Body of pancreas (tissue), 4 donors: ENCODE measurements around the gene UBR4. TPM values are rescaled to one million over a fixed set of nuclear protein-coding genes. Genes with fewer than 3 reads are reported as not detected.
"Not testable (repeated sequence)": the region's sequence is repeated elsewhere in the genome, so short reads cannot be mapped to it uniquely, and the experiment has no call there.

Source experiments
- ATAC-seq: fragments of 150-250 bp; one replicate; pipeline ENCODE4 v1.9.1; 2016
- DNase-seq, 4 donors: peaks; one replicate each; pipeline ENCODE4 v3.0.0-alpha.2; 2019
- H3K27ac ChIP-seq, 4 donors: fragments of 200-600 bp; sonication (generic); 1 replicate in 3 of 4; 2 replicates in 1 of 4; pipeline versions ENCODE4 v1.5.1 to v1.6.1; 2016 to 2019; ENCODE audit warnings: mild to moderate bottlenecking in 1 of 4, mixed read lengths in 1 of 4, moderate library complexity in 1 of 4
- H3K27me3 ChIP-seq, 2 donors: fragments of 200-600 bp; sonication (generic); one replicate each; pipeline ENCODE4 v1.6.0; 2016; ENCODE audit warnings: mild to moderate bottlenecking in 1 of 2
- H3K36me3 ChIP-seq, 2 donors: fragments of 200-600 bp; sonication (generic); replicated peaks in 1 of 2; 2 replicates each; pipeline ENCODE4 v1.5.1; 2016; ENCODE audit warnings: low read depth in 2 of 2; ENCODE audit not compliant: insufficient read depth in 1 of 2
- H3K4me1 ChIP-seq: fragments of 200-600 bp; sonication (generic); one replicate; pipeline ENCODE4 v1.6.0; 2016
- H3K4me3 ChIP-seq, 2 donors: fragments of 200-600 bp; sonication (generic); 1 replicate in 1 of 2; 2 replicates in 1 of 2; pipeline ENCODE4 v1.5.1; 2016 to 2019
- H3K9me3 ChIP-seq, 3 donors: fragments of 200-600 bp; sonication (generic); 1 replicate in 2 of 3; 2 replicates in 1 of 3; pipeline ENCODE4 v1.5.1; 2016
- POLR2A ChIP-seq, 3 donors: fragments of 450-650 bp; IDR thresholded peaks; one replicate each; pipeline ENCODE4 v1.6.1; 2016; ENCODE audit warnings: antibody characterized with exemption in 3 of 3, mild to moderate bottlenecking in 2 of 3
- WGBS, 2 donors: methylation state at CpG; one replicate each; pipeline ENCODE4 v1.1.5; 2017; 5-methylcytosine and 5-hydroxymethylcytosine counted together
- intact Hi-C: fragments of 100-400 bp; cut with DNase I; formaldehyde crosslinking; loops from one replicate; pipeline ENCODE4 v1.15.1; 2023
- total RNA-seq, 2 donors: library from RNA; depleted of rRNA; stranded (reverse); fragments of >200 nt; gene quantifications; one replicate each; pipeline ENCODE4 v1.1.0, GENCODE V29; 2016
- TF ChIP-seq, protein P1 (sequence below), 7 experiments: fragments of 450-650 bp in 4 of 7; fragments of 200-600 bp in 3 of 7; sonication (generic) in 3 of 7; IDR thresholded peaks; one replicate each; pipeline ENCODE4 v1.5.1; 2016 to 2019; ENCODE audit warnings: antibody characterized with exemption in 7 of 7

Gene UBR4
- total RNA-seq, 2 donors from 2014 or later: 84.4 to 87.4 TPM

DNA sequence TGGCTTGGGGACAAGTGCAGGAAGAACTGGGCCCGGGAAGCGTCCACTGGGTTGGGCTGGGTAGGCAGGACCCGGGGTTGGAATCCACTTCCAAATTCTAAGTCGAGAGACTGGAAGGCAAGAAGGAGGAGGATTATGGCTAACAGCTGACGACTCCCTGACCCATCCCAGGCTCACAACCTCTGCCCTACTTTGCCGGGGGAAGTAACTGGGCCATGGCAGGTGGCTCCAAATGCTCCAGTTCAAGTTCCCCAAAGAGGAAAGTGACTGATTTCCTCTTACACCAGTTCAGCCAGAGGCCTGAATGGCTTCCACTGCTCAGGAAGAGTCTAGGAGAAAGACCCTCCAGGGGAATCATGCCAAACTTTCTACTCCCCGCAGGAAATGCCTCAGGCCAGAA, 29.8 kb upstream of the UBR4 start:
- TF ChIP-seq, protein P1, sequence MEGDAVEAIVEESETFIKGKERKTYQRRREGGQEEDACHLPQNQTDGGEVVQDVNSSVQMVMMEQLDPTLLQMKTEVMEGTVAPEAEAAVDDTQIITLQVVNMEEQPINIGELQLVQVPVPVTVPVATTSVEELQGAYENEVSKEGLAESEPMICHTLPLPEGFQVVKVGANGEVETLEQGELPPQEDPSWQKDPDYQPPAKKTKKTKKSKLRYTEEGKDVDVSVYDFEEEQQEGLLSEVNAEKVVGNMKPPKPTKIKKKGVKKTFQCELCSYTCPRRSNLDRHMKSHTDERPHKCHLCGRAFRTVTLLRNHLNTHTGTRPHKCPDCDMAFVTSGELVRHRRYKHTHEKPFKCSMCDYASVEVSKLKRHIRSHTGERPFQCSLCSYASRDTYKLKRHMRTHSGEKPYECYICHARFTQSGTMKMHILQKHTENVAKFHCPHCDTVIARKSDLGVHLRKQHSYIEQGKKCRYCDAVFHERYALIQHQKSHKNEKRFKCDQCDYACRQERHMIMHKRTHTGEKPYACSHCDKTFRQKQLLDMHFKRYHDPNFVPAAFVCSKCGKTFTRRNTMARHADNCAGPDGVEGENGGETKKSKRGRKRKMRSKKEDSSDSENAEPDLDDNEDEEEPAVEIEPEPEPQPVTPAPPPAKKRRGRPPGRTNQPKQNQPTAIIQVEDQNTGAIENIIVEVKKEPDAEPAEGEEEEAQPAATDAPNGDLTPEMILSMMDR (IDR thresholded peaks at IDR 0.05): no peak
- TF ChIP-seq POLR2A (IDR thresholded peaks at IDR 0.05): no peak
- Histone ChIP-seq H3K27me3 (no peaks in the 10 kb centered on the region), H3K4me1 (no peaks in the 10 kb centered on the region), H3K27ac (no peak overlapping the region), H3K9me3 (no peaks in the 10 kb centered on the region), H3K4me3 (no peak overlapping the region), H3K36me3 (peaks cover 6 to 45% of the 10 kb centered on the region in 2 donors)
- 92% methylated on average over 6 to 7 of the region's 7 CpGs for WGBS, 2 donors
- DNase-seq (no peak), ATAC-seq (no peak)
- intact Hi-C loops: no loop called here

DNA sequence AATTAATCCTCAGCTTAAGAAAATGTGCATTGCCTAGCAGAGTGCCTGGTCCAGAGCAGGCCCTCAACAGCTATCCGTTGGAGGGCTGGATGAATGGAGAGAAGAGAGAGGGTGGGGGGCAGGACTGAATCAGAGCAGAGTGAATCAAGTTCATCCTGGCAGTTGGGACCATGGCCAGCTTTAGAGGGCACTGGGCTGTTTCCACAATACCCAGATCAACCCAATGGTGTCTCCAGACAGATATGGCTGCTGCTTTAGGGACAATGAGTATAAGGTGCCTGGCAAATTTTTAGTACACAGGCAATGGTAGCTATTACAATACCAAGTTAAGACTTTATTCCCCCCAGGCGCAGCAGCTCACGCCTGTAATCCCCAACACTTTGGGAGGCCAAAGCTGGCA, 24.2 kb upstream of the UBR4 start:
- intact Hi-C loops: no loop called here
- TF ChIP-seq POLR2A (IDR thresholded peaks at IDR 0.05): no peak
- TF ChIP-seq, protein P1 (IDR thresholded peaks at IDR 0.05): no peak
- Histone ChIP-seq H3K36me3 (peaks cover 4 to 29% of the 10 kb centered on the region in 2 donors), H3K27me3 (no peaks in the 10 kb centered on the region), H3K4me1 (peaks cover 8% of the 10 kb centered on the region), H3K4me3 (no peak overlapping the region), H3K9me3 (no peaks in the 10 kb centered on the region), H3K27ac (no peak overlapping the region)
- no peak for DNase-seq
- WGBS, 2 donors: 83 to 95% methylated on average over 1 to 3 of the region's 3 CpGs
- no peak for ATAC-seq

DNA sequence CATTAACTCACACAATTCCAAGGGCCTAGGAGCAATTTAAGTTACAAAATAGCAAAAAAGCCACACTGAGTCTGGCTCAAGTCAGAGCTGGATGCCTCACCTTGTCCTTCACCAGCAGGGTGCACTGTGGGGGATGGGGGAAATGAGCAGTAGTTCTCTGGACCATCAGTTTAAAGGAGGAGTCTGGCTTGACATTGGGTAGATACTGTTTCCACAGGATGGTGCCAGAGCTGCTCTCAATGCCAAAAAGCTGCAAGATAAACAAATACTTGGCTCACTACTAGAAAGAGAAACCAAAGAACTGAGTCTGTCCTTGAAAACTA, 22.4 kb upstream of the UBR4 start:
- ATAC-seq (peak; percentile 18), DNase-seq (no peak)
- TF ChIP-seq, protein P1 (IDR thresholded peaks at IDR 0.05): no peak
- no peak for TF ChIP-seq POLR2A (IDR thresholded peaks at IDR 0.05)
- Histone ChIP-seq H3K27ac (no peak overlapping the region), H3K36me3 (peaks cover 4 to 21% of the 10 kb centered on the region in 2 donors), H3K4me3 (no peak overlapping the region), H3K27me3 (no peaks in the 10 kb centered on the region), H3K9me3 (no peaks in the 10 kb centered on the region), H3K4me1 (peaks cover 8% of the 10 kb centered on the region)
- intact Hi-C loops: no loop called here

DNA sequence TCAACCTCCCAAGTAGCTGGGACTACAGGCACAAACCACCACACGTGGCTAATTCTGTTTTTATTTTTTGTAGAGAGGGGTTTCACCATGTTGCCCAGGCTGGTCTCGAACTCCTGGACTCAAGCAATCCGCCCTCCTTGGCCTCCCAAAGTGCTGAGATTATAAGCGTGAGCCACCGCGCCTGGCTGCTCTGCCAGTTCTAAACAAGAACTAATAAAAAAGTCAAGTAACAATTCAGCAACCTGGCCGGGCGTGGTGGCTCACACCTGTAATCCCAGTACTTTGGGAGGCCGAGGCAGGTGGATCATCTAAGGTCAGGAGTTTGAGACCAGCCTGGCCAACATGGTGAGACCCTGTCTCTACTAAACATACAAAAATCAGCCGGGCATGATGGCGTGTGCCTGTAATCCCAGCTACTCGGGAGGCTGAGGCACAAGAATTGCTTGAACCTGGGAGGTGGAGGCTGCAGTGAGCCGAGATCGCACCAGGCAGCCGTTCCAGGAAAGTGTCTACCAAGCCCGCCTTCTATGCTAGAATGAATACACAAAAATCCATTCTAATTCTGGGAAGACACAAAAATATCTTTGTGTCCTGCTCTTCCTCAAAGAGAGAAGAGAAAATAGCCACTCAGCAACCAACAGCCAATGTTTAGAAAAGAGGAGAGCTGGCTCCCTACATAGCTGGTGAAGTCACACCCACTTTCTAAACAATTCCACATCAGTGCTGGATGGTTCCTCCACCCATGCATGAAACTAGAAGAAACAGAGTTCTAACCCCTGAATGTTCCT, 21.9 kb upstream of the UBR4 start:
- intact Hi-C loops, H3K27me3 ChIP-seq, H3K4me1 ChIP-seq, H3K9me3 ChIP-seq, H3K27ac ChIP-seq, H3K4me3 ChIP-seq, ATAC-seq, DNase-seq: not testable (repeated sequence)
- H3K36me3 ChIP-seq: peaks cover 4 to 19% of the 10 kb centered on the region in 2 donors
- WGBS, 2 donors: 93 to 94% methylated on average over 15 to 16 of the region's 16 CpGs

DNA sequence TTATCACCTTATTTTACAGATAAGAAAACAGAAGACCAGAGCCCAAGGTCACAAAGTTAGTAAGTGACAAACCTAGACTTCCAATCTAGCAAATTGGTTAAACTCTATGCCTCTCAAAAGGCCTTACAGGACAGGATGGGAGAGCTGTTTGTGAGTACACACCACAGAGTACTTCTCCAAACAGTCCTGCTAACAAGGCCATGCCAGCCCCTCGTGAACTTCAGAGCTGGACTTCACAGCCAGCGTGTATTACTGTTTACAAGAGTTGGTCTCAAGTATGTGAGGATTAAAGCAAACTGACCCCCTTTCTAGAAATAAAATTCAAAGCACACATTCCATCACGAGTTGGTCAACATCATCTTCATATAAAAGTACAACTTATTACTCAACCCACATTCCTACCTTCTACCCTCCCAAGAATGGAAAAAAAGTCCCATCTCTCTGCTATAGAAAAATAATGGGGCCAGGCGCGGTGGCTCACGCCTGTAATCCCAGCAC, 19.8 kb upstream of the UBR4 start:
- 80 to 89% methylated on average over 6 of the region's 6 CpGs for WGBS, 2 donors
- H3K27me3 ChIP-seq: no peaks in the 10 kb centered on the region
- peaks cover 4 to 25% of the 10 kb centered on the region in 2 donors for H3K36me3 ChIP-seq
- ATAC-seq (no peak), DNase-seq (no peak)
- TF ChIP-seq, protein P1 (IDR thresholded peaks at IDR 0.05): no peak
- no peak overlapping the region for H3K4me3 ChIP-seq
- H3K27ac ChIP-seq: no peak overlapping the region
- intact Hi-C loops: no loop called here
- peaks cover 8% of the 10 kb centered on the region for H3K4me1 ChIP-seq
- H3K9me3 ChIP-seq: no peaks in the 10 kb centered on the region
